GM12801 (cell line): ENCODE measurements around the gene PLB1.

Experiments
- CTCF ChIP-seq: IDR thresholded peaks from one replicate; pipeline ENCODE4 v1.5.1; 2011; ENCODE audit warnings: control low read depth; ENCODE audit not compliant: insufficient read length; ENCODE audit errors: extremely low read depth

Gene PLB1

GRCh38 chr2:28640908-28641300 lies 145.0 kb downstream of the PLB1 start:
- TF ChIP-seq CTCF: no peak

GRCh38 chr2:28642796-28643195 lies 146.9 kb downstream of the PLB1 start:
- no peak for TF ChIP-seq CTCF

- TF ChIP-seq CTCF: no peak
These were observed 147.5 kb downstream of the PLB1 start for GRCh38 chr2:28643327-28643726.

- TF ChIP-seq CTCF: no peak
These were observed 148.1 kb downstream of the PLB1 start for GRCh38 chr2:28643911-28644334.

GRCh38 chr2:28644760-28645159 lies 148.9 kb downstream of the PLB1 start:
- TF ChIP-seq CTCF: no peak

- no peak for TF ChIP-seq CTCF
These were observed 149.7 kb downstream of the PLB1 start for GRCh38 chr2:28645553-28645952.

GRCh38 chr2:28647682-28648081 lies 151.8 kb downstream of the PLB1 start:
- no peak for TF ChIP-seq CTCF

- TF ChIP-seq CTCF: no peak
These were observed 152.3 kb downstream of the PLB1 start for GRCh38 chr2:28648147-28648546.
